OCI-M2 (cell line): ENCODE data around the gene CELF4.

Experiments
- DNase-seq: peaks from one replicate; lab custom pipeline; 2025; ENCODE audit not compliant: unreplicated experiment; lab: John Stamatoyannopoulos, UW

CELF4 gene

GRCh38 chr18:37299471-37300304 is 265.9 kb downstream of the CELF4 start:
- no peak for DNase-seq

GRCh38 chr18:37298816-37299215 is 266.8 kb downstream of the CELF4 start:
- no peak for DNase-seq

- no peak for DNase-seq
Measured at GRCh38 chr18:37297106-37297505, 268.5 kb downstream of the CELF4 start.

DNA sequence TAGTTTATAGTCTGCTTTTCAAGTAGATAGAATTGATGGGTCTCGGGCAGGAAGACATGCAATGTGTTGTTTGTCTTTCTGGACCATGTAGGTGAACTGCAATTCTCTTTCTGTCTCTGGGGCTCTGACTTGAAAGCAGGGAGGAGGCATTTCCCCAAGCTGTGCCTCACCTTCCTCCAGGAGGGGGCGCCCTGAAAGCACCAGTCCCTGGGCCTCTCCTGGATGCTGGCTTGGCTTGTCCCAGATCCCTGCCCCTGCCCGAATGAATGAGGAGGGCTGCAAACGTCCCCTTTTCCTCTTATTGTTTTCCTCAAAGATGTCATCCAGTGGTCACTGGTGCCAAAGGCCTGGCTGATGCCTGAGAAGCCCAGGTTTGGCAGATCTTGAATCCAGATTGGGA is 270.6 kb downstream of the CELF4 start:
- DNase-seq: no peak

- no peak for DNase-seq
Measured at GRCh38 chr18:37293359-37293758, 272.2 kb downstream of the CELF4 start.

GRCh38 chr18:37289423-37289822 is 276.2 kb downstream of the CELF4 start:
- no peak for DNase-seq

- no peak for DNase-seq
Measured at GRCh38 chr18:37287601-37288000, 278.0 kb downstream of the CELF4 start.

DNA sequence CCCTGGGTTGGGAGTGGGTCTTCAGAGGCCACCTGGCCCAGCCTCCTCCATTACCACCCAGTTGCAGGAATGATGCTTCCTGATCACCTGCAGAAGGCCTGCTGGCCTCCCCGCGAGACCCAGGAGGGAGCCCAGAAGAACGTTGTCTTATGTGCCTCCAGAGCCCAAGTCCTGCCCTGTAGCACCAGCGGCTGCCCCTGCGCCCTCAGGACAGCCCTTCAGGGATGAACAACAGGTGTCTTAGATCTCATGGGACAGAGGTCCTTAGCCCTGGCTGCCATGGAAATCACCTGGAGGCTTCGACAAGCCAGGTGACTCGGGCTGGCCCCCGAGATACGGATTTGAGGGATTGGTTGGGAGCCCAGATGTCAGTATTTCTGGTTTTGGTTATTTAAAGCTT is 278.8 kb downstream of the CELF4 start:
- no peak for DNase-seq

DNA sequence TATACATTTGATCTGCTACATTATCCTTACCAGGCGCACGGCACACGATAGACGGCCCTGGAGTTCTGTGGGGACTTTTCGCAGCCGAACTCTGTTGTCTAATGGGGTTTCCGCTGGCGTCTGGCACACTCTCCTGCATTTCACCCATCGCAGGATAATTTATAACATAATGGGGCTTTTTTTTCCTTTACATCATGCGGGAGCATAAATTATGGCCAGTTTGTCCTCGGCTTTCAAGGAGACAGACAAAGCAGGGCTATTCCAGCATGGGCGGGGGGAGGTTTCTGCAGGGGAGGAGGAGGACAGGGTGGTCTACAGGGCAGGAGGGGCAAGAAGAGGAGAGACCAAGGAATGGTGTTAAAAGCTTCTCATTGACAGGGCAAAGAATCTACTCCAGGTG is 279.8 kb downstream of the CELF4 start:
- DNase-seq: no peak

- no peak for DNase-seq
Measured at GRCh38 chr18:37284260-37284659, 281.3 kb downstream of the CELF4 start.

- no peak for DNase-seq
Measured at GRCh38 chr18:37282386-37283037, 283.1 kb downstream of the CELF4 start.

- DNase-seq: no peak
Measured at GRCh38 chr18:37280701-37281393, 284.8 kb downstream of the CELF4 start.

DNA sequence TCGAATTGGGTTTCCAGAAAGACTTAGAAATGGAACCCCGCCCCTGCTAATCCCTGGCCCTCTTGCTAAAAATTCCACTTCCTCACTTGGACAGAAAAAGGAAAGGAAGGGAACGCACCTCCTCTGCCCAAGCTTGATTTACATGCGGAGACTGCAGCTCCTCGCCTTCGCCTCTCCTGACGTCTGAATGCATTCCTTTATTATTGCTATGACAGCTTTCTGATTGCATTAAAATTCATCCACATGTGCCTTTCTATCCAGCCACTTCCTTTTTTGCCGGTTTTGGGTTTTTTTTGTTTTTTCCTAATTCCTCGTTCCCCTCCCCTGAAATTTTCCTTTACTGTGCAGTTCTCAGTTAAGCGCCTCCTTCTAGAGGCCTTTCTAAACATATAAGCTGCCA is 287.8 kb downstream of the CELF4 start:
- no peak for DNase-seq

GRCh38 chr18:37276111-37276890 is 289.3 kb downstream of the CELF4 start:
- no peak for DNase-seq

GRCh38 chr18:37275237-37275741 is 290.3 kb downstream of the CELF4 start:
- no peak for DNase-seq

DNA sequence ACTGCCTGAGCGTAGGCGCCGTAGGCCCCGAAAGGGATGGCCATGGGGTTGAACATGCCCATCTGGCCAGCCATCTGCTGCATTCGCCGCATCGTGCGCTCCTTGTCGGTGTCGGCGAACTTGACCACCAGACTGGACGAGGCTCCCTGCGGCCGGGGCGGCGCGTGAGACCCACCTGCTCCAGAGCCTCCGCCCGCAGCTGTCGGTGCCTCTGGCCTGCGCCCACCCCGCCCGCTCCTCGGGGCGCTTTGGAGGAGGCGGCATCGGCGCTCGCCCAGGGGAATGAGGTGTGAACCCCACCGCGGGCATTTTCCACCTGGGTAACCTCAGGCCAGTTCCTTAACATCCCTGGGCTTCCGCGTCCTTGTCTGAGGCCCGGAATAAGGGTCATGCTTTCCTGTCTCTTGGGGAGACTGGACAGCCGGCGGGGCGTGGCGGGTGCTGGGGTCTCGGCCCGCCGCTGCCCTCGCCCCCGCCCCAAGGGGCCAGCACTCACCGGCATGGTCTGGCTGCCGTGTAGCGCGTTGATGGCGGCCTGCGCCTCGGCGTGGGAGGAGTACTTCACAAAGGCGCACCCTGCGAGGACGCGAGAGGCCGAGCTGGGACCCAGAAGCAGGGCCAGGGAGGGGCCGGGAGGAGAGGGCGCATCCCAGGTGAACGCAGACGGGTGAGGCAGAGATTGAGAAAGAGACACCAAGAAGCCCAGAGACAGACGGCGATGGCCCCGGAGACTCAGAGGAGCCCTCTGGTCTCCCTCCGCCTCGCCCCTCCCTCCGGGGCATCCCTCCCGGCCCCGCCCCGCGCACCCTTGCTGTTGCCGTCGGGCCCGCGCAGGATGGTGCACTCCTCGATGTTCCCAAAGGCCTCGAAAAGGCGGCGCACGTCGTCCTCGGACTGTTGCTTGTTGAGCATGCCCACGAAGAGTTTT is 291.0 kb downstream of the CELF4 start:
- no peak for DNase-seq

- DNase-seq: no peak
Measured at GRCh38 chr18:37272841-37273240, 292.8 kb downstream of the CELF4 start.

GRCh38 chr18:37272226-37272625 is 293.4 kb downstream of the CELF4 start:
- DNase-seq: no peak

- DNase-seq: no peak
Measured at GRCh38 chr18:37270666-37271052, 294.9 kb downstream of the CELF4 start.
